Measurements from ENCODE around the gene ZBTB37.

DNA sequence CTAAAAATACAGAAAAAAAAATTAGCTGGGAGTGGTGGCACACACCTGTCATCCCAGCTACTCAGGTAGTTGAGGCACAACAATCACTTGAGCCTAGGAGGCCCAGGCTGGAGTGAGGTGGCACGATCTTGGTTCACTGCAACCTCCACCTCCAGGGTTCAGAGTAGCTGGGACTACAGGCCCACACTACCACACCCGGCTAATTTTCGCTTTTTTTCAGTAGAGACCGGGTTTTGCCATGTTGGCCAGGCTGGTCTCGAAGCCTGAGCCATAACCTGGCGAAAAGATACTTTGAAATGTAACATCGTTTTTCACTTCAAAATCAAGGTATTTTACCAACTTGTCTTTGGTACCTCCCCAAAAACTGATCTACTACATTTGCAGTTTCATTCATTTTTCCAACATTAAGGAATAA is 6.4 kb upstream of the ZBTB37 start:
- TF ChIP-seq GATA2 (IDR thresholded peaks at IDR 0.05; ENCODE audit: low read depth, low read length), result no peak
- no peak for TF ChIP-seq GATA3 (IDR thresholded peaks at IDR 0.05; ENCODE audit: low read depth, low read length)
